ENCODE results near the gene AKAP13.
A peak's percentile ranks its signal among the peaks of the same experiment; 100 is the strongest.
"Not testable (repeated sequence)": the region's sequence is repeated elsewhere in the genome, so short reads cannot be mapped to it uniquely, and the experiment has no call there.

Gene AKAP13

GRCh38 chr15:85563328-85563727, 182.9 kb downstream of the AKAP13 start:
- no peak for DNase-seq (ENCODE audit: low read depth in 2 of 2)

GRCh38 chr15:85563731-85564130, 183.3 kb downstream of the AKAP13 start:
- DNase-seq (ENCODE audit: low read depth in 2 of 2), result no peak

GRCh38 chr15:85564686-85565085, 184.3 kb downstream of the AKAP13 start:
- DNase-seq (ENCODE audit: low read depth in 2 of 2), result no peak

- DNase-seq (ENCODE audit: low read depth in 2 of 2), result no peak
Measured at GRCh38 chr15:85568261-85568808, 187.9 kb downstream of the AKAP13 start.

GRCh38 chr15:85570336-85570735, 189.9 kb downstream of the AKAP13 start:
- DNase-seq (ENCODE audit: low read depth in 2 of 2), result no peak

GRCh38 chr15:85571780-85572179, 191.4 kb downstream of the AKAP13 start:
- DNase-seq (ENCODE audit: low read depth in 2 of 2), result no peak

GRCh38 chr15:85576392-85576791, 196.0 kb downstream of the AKAP13 start:
- DNase-seq (ENCODE audit: low read depth in 2 of 2), result no peak

- no peak for DNase-seq (ENCODE audit: low read depth in 2 of 2)
Measured at GRCh38 chr15:85578941-85579701, 198.7 kb downstream of the AKAP13 start.

- no peak for DNase-seq (ENCODE audit: low read depth in 2 of 2)
Measured at GRCh38 chr15:85579957-85580694, 199.7 kb downstream of the AKAP13 start.

- DNase-seq (ENCODE audit: low read depth in 2 of 2), result peak in 1 of 2 donors; percentile 44
Measured at GRCh38 chr15:85580879-85581278, 200.5 kb downstream of the AKAP13 start.

- DNase-seq (ENCODE audit: low read depth in 2 of 2), result no peak
Measured at GRCh38 chr15:85581495-85581894, 201.1 kb downstream of the AKAP13 start.

- DNase-seq (ENCODE audit: low read depth in 2 of 2), result peak; percentile 52 to 54
Measured at GRCh38 chr15:85582131-85583079, 202.0 kb downstream of the AKAP13 start.

- no peak for DNase-seq (ENCODE audit: low read depth in 2 of 2)
Measured at GRCh38 chr15:85583442-85583841, 203.0 kb downstream of the AKAP13 start.

- no peak for DNase-seq (ENCODE audit: low read depth in 2 of 2)
Measured at GRCh38 chr15:85583923-85584390, 203.6 kb downstream of the AKAP13 start.

- DNase-seq (ENCODE audit: low read depth in 2 of 2), result no peak
Measured at GRCh38 chr15:85584872-85585271, 204.5 kb downstream of the AKAP13 start.

GRCh38 chr15:85586196-85586595, 205.8 kb downstream of the AKAP13 start:
- DNase-seq (ENCODE audit: low read depth in 2 of 2), result not testable (repeated sequence)

- DNase-seq (ENCODE audit: low read depth in 2 of 2), result no peak
Measured at GRCh38 chr15:85587707-85588411, 207.5 kb downstream of the AKAP13 start.

GRCh38 chr15:85588677-85589076, 208.3 kb downstream of the AKAP13 start:
- DNase-seq (ENCODE audit: low read depth in 2 of 2), result no peak

- no peak for DNase-seq (ENCODE audit: low read depth in 2 of 2)
Measured at GRCh38 chr15:85589851-85590250, 209.4 kb downstream of the AKAP13 start.

- DNase-seq (ENCODE audit: low read depth in 2 of 2), result no peak
Measured at GRCh38 chr15:85591622-85592021, 211.2 kb downstream of the AKAP13 start.

GRCh38 chr15:85592148-85592547, 211.7 kb downstream of the AKAP13 start:
- no peak for DNase-seq (ENCODE audit: low read depth in 2 of 2)
